Ectodermal cell (in vitro differentiated cells): ENCODE results near the gene ZNF385B.

Experiments
- H3K27ac ChIP-seq: 2 replicates; pipeline ENCODE4 v1.7.0; 2013; ENCODE audit warnings: mild to moderate bottlenecking, low read depth, low read length; ENCODE audit not compliant: insufficient read depth, poor library complexity, severe bottlenecking
- H3K27me3 ChIP-seq: 2 replicates; pipeline ENCODE4 v1.7.0; 2013; ENCODE audit warnings: mild to moderate bottlenecking, low read length; ENCODE audit not compliant: insufficient read depth, control insufficient read depth, poor library complexity, severe bottlenecking
- H3K36me3 ChIP-seq: one replicate; pipeline ENCODE4 v1.7.0; 2013; ENCODE audit warnings: low read length; ENCODE audit not compliant: control insufficient read depth, insufficient read depth
- H3K4me1 ChIP-seq: one replicate; pipeline ENCODE4 v1.7.0; 2013; ENCODE audit warnings: low read length; ENCODE audit not compliant: control insufficient read depth, insufficient read depth
- H3K4me3 ChIP-seq: 2 replicates; pipeline ENCODE4 v1.7.0; 2013; ENCODE audit warnings: low read depth, low read length, control low read depth; ENCODE audit not compliant: insufficient read depth
- H3K9me3 ChIP-seq: 2 replicates; pipeline ENCODE4 v1.7.0; 2013; ENCODE audit warnings: mild to moderate bottlenecking, low read length, moderate library complexity; ENCODE audit not compliant: control insufficient read depth
- WGBS, 2 experiments: methylation state at CpG; one replicate each; pipeline ENCODE4 v1.1.7; 2013; ENCODE audit warnings: missing lambda C conversion rate in 2 of 2; 5-methylcytosine and 5-hydroxymethylcytosine counted together

Gene ZNF385B

DNA sequence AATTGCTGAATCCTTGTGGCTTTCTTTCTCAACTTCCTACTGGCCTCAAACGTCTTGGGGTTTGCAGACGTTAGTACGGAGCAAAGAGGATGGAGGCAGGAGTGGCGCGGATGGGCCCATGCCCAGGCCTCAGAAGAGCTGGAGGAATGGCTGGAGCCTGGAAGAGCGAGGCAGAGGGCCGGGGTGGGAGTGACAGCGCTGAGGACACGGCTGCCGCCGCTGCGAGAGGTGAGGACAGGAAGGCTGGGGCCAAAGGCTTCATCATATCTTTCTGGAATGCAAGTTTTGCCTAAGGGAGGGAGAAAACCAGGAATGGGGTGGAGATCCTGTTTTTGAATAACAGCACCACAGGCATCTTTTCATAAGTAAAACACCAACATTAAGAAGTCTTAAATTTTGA lies 418.2 kb downstream of the ZNF385B start:
- no peaks in the 10 kb centered on the region for H3K9me3 ChIP-seq
- H3K27me3 ChIP-seq: no peaks in the 10 kb centered on the region
- peaks cover 10% of the 10 kb centered on the region for H3K4me1 ChIP-seq
- no peak overlapping the region for H3K27ac ChIP-seq
- no peaks in the 10 kb centered on the region for H3K36me3 ChIP-seq
- no peak overlapping the region for H3K4me3 ChIP-seq
- WGBS, 2 experiments: 24 to 30% methylated on average over 12 of the region's 12 CpGs

DNA sequence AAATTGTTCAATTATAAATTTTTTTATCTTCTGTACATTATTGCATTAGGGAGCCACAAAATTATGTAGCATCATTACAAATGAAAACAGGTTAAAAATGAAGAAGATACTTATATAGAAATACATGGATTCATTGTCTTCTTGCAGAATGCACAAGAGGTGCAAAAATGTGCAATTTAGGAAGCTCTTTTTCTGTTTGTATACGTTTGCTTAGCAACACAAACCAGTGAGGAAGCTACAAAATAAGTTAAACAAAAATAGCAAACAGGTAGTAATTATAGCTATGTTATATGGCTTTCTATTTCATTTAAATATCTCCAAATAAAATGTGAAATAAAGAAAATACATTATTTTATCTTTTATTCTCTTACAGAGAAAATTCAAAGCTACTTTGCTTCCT lies 419.2 kb downstream of the ZNF385B start:
- Histone ChIP-seq H3K4me1 (peaks cover 10% of the 10 kb centered on the region), H3K36me3 (no peaks in the 10 kb centered on the region), H3K27ac (no peak overlapping the region), H3K9me3 (no peaks in the 10 kb centered on the region), H3K4me3 (no peak overlapping the region), H3K27me3 (no peaks in the 10 kb centered on the region)
- no CpG with 5 or more reads among the region's 1 CpG for WGBS, 2 experiments

DNA sequence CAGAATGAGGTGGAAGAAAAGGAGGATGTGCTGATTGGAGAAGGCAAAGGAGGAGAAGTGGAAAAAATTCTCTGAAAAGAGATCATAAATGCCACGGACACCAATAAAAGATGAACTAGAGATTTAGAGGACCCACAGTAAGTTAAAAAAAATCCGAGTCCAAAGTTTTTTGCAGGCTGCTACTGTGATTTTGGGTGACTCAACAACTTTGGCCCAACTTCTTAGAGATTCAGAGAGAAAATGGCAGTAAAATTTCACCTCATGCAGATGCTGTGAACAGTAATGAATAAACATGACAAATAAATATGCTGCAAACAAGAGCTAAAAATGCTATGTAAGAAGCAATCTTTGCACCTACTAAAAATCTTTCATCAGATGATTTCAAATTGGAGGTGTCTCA lies 419.9 kb downstream of the ZNF385B start:
- Histone ChIP-seq H3K27me3 (no peaks in the 10 kb centered on the region), H3K9me3 (no peaks in the 10 kb centered on the region), H3K36me3 (no peaks in the 10 kb centered on the region), H3K4me1 (peaks cover 10% of the 10 kb centered on the region), H3K4me3 (no peak overlapping the region), H3K27ac (no peak overlapping the region)
- WGBS, 2 experiments: 97% methylated on average over 2 of the region's 2 CpGs

DNA sequence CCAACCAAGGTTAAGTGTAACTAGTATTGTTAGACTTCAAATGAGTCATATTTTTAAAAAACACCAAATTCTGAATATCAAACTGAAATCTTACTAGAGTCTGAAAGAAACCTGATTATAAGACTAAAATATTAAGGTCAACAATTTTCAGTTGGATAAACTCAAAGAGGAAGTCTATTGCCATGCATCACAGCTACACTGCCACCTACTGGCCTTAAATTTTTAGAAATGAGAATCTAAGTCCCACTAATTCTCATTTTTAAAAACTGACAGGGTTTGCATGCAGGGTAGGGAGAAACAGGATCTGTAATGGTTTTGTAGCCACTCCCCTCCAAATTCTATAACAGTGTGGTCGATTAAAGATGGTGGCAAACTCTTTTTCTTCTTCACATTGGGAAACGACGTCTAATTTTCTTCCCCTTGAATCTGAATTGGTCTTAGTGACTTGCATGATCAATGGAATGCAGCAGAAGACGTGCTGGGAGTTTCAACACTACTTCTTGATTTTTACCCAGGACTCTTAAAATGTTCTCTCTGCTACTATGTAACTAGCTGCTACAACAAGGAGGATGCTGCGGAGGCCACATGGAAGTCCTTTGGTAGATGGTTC lies 420.7 kb downstream of the ZNF385B start:
- no peaks in the 10 kb centered on the region for H3K27me3 ChIP-seq
- H3K4me1 ChIP-seq: peaks cover 10% of the 10 kb centered on the region
- H3K4me3 ChIP-seq: no peak overlapping the region
- H3K36me3 ChIP-seq: no peaks in the 10 kb centered on the region
- WGBS, 2 experiments: 81 to 92% methylated on average over 5 of the region's 5 CpGs
- no peak overlapping the region for H3K27ac ChIP-seq
- no peaks in the 10 kb centered on the region for H3K9me3 ChIP-seq

DNA sequence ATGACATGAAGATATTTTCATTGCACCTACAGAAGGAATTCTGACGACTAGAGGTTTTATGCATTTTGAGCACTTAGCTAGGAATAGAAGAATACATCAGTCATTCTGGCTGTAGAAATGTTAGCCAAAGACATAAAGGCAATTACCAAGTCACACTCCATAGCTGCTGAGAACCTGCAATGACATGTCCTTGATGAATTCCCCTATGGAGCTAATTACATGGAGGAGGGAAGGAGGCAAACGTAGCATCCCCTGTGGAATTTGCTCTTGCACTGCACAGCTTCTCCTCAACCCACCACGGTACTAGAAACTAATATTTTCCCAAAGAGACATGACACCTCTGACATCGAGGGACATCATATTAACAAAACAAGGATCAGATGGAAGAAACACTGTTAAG lies 422.8 kb downstream of the ZNF385B start:
- H3K27me3 ChIP-seq: no peaks in the 10 kb centered on the region
- H3K4me3 ChIP-seq: no peak overlapping the region
- H3K36me3 ChIP-seq: no peaks in the 10 kb centered on the region
- WGBS, 2 experiments: 65 to 71% methylated on average over 4 of the region's 4 CpGs
- H3K27ac ChIP-seq: no peak overlapping the region
- H3K9me3 ChIP-seq: no peaks in the 10 kb centered on the region
- H3K4me1 ChIP-seq: peaks cover 10% of the 10 kb centered on the region

DNA sequence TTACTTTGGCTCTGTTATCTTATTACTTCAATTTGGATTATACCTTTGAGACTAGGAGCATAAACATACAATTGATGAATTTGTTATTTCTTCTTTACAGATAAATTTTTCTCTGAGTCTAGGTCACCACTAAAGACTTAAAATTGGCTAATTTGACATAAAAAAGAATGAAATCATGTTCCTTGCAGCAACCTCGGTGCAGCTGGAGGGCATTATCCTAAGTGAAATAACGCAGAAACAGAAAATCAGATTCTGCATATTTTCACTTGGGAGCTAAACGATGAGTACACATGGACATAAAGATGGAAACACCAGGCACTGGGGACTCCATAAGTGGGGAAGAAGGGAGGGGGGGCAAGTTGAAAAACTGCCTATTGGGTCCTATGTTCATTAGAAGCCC lies 424.0 kb downstream of the ZNF385B start:
- no peaks in the 10 kb centered on the region for H3K9me3 ChIP-seq
- WGBS, 2 experiments: 95 to 97% methylated on average over 3 of the region's 3 CpGs
- H3K27me3 ChIP-seq: no peaks in the 10 kb centered on the region
- H3K27ac ChIP-seq: no peak overlapping the region
- peaks cover under 1% of the 10 kb centered on the region for H3K4me1 ChIP-seq
- no peak overlapping the region for H3K4me3 ChIP-seq
- no peaks in the 10 kb centered on the region for H3K36me3 ChIP-seq

DNA sequence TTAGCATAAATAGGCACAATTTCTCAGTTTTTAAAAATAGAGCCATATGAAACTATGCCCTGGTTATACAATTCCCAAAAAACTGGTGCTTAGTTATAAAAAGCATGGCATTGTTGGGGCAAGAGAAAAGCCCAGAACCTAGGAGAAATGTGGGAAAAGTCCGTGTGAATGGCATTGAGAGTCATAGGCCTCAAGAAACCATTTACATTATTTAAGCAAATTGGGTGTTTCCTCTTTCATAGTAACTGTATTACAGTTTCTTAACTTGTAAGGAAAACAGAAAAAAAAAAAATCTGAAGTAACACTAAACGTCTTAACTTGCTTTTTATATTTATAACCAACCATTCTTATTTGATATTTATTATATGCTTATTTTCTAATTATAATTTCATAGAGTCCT lies 425.8 kb downstream of the ZNF385B start:
- H3K27ac ChIP-seq: no peak overlapping the region
- H3K4me3 ChIP-seq: no peak overlapping the region
- no peaks in the 10 kb centered on the region for H3K9me3 ChIP-seq
- H3K27me3 ChIP-seq: no peaks in the 10 kb centered on the region
- 60 to 70% methylated on average over 1 of the region's 2 CpGs for WGBS, 2 experiments
- no peaks in the 10 kb centered on the region for H3K4me1 ChIP-seq
- no peaks in the 10 kb centered on the region for H3K36me3 ChIP-seq

DNA sequence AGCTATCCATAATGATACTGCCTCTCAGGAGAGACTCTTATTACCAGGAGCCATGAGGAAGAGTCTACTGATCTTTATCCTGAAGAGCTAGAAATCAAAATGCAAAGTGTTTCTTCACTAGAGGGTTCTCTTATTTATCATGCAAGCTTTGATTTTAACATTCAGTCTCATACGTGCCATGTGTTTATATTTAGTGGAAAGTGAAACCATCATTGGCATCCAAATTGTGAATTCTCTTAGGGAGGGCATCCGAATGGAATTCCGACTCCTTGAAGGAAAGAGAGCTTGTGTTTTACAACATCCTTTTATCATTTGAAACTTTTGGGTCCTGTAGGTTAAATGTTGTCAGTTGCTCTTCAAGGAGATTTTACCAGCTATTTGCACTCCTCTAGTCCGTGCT lies 426.4 kb downstream of the ZNF385B start:
- WGBS, 2 experiments: 89 to 91% methylated on average over 4 of the region's 4 CpGs
- H3K27ac ChIP-seq: no peak overlapping the region
- H3K4me3 ChIP-seq: no peak overlapping the region
- H3K27me3 ChIP-seq: no peaks in the 10 kb centered on the region
- no peaks in the 10 kb centered on the region for H3K9me3 ChIP-seq
- H3K4me1 ChIP-seq: no peaks in the 10 kb centered on the region
- no peaks in the 10 kb centered on the region for H3K36me3 ChIP-seq

DNA sequence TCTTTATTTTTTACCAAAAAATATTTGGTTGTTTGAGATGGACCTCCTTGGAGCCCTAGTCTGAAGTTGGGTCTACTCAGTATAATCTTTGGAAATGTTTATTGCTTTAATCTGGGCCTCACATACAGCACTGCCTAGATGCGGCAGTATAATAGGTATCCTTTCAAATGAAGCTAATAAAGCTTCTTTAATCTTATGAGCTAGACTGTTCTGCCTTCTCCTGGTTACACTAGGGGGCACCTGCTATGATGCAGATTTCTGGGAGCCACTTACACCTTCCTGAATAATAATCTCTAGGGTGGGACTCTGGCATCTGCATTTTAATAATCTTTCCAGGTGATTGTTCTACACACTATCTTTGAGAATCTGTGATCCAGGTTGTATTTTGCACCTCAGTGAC lies 427.1 kb downstream of the ZNF385B start:
- Histone ChIP-seq H3K36me3 (no peaks in the 10 kb centered on the region), H3K27me3 (no peaks in the 10 kb centered on the region), H3K27ac (no peak overlapping the region), H3K9me3 (no peaks in the 10 kb centered on the region), H3K4me3 (no peak overlapping the region), H3K4me1 (no peaks in the 10 kb centered on the region)
- 90 to 94% methylated on average over 1 of the region's 1 CpG for WGBS, 2 experiments

DNA sequence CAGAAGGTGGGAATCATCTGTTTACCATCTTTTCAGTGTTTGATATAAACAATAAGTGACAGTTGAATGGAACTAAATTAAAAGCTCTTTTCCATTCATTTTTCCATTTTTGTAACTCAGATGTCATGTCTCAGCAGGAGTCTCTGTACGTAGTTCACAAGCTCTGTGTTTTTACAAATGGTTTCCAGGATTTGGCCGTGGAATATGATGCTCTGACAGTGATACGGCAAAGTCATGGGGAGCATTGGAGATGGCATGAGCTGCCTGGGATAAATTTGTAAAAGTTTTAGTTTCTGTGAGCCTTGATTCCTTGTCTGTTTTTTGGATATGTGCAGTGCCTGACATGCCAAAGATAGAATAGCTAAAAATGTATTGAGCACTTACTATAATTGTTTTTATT lies 428.7 kb downstream of the ZNF385B start:
- Histone ChIP-seq H3K27me3 (no peaks in the 10 kb centered on the region), H3K27ac (no peak overlapping the region), H3K4me1 (no peaks in the 10 kb centered on the region), H3K36me3 (no peaks in the 10 kb centered on the region), H3K9me3 (no peaks in the 10 kb centered on the region), H3K4me3 (no peak overlapping the region)
- WGBS, 2 experiments: 90 to 93% methylated on average over 3 of the region's 3 CpGs

DNA sequence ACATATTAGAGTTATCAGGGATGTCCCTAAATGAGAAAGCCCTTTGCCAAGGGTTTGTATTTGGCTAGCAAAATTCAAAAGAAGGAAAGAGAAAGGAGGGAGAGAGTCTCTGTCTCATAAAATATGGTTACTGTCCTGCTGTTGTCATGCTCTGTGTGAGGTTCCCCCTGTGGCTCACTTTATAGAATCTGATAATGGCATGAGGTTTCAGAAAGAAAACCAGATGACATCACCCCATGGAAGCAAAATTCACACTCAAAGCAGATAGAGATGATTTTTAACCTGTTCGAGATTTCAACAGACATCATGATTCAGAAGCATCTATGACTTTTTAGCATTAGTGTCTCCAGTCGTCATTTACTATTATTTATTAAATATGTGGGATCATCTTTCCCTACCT lies 431.8 kb downstream of the ZNF385B start:
- Histone ChIP-seq H3K4me3 (no peak overlapping the region), H3K9me3 (no peaks in the 10 kb centered on the region), H3K27me3 (no peaks in the 10 kb centered on the region), H3K27ac (no peak overlapping the region), H3K4me1 (no peaks in the 10 kb centered on the region), H3K36me3 (no peaks in the 10 kb centered on the region)
- WGBS, 2 experiments: 100% methylated on average over 1 of the region's 2 CpGs
